ENCODE results near the gene DPP10. TPM values are rescaled to one million over a fixed set of nuclear protein-coding genes. Genes with fewer than 3 reads are reported as not detected.

The DPP10 gene
- total RNA-seq, 1 donor from 2014 or later = 73.0 TPM

DNA sequence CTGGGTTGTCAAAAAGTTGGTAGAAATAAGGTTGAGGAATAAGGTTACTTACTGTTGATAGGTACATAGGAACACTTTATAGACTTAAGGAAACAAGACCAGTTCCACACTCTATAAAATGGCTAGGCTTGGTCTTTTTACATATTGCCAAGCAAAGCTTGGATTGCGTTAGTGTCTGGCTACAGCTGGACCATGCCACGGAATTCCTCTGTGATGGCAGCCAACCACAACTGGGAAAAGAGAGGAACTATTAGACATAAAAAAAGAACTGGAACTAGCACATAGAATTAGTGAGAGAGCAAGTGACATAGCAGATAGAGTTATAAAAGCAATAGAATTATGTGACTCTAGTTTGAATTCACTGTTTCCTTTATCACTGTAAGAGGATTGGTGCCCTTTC is 17.7 kb upstream of the DPP10 start:
- TF ChIP-seq, protein P1, sequence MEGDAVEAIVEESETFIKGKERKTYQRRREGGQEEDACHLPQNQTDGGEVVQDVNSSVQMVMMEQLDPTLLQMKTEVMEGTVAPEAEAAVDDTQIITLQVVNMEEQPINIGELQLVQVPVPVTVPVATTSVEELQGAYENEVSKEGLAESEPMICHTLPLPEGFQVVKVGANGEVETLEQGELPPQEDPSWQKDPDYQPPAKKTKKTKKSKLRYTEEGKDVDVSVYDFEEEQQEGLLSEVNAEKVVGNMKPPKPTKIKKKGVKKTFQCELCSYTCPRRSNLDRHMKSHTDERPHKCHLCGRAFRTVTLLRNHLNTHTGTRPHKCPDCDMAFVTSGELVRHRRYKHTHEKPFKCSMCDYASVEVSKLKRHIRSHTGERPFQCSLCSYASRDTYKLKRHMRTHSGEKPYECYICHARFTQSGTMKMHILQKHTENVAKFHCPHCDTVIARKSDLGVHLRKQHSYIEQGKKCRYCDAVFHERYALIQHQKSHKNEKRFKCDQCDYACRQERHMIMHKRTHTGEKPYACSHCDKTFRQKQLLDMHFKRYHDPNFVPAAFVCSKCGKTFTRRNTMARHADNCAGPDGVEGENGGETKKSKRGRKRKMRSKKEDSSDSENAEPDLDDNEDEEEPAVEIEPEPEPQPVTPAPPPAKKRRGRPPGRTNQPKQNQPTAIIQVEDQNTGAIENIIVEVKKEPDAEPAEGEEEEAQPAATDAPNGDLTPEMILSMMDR (IDR thresholded peaks at IDR 0.05; ENCODE audit: unreplicated experiment) = no peak
- Mint-ChIP-seq H3K4me3 (no peak overlapping the region), H3K27me3 (ENCODE audit: low read depth) (peaks cover 4% of the 10 kb centered on the region), H3K36me3 (no peaks in the 10 kb centered on the region), H3K9me3 (peaks cover 4% of the 10 kb centered on the region), H3K27ac (no peak overlapping the region), H3K4me1 (peaks cover 8% of the 10 kb centered on the region)
- no peak for DNase-seq (ENCODE audit: low spot score in 2 of 2, unreplicated experiment in 2 of 2)

DNA sequence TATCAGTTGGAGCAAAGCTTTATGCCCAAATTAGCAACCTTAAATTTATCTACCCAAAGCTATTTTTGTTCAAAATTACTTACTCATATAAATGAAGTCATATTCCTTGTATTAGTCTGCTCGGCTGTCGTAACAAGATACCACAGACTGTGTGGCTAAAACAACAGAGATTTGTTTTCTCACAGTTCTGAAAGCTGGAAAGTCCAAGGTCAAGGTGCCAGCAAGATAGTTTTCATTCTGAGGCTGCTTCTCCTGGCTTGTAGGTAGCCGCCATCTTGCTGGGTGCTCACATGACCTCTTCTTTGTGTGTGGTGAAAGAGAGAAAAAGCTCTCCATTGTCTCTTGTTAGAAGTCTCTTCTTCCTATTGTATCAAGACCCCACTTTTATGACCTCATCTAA is 15.7 kb upstream of the DPP10 start:
- H3K4me3 Mint-ChIP-seq = no peak overlapping the region
- DNase-seq (ENCODE audit: low spot score in 2 of 2, unreplicated experiment in 2 of 2) = no peak

DNA sequence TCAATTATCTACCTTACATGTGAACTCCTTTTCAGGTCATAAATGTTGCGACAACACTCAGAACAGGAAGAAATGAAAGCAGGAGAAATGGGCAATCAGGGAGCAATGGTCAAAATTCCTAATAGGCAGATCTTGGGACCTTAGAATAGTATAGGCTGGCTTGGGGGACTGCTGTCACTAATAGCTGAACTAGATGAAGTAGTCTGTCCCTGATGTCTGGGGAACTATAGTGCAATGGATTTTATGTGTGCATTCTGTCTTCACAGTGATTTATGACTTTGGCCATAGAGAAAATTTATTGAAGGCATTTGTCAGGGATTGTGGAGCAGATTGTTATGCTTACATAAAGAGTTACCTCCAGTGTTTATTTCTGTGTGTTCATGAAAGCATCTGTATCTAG is 6.1 kb upstream of the DPP10 start:
- DNase-seq (ENCODE audit: low spot score in 2 of 2, unreplicated experiment in 2 of 2) = no peak
- no peak overlapping the region for H3K4me3 Mint-ChIP-seq
- no peaks in the 10 kb centered on the region for H3K4me1 Mint-ChIP-seq
- H3K36me3 Mint-ChIP-seq = no peaks in the 10 kb centered on the region
- H3K27ac Mint-ChIP-seq = no peak overlapping the region
- no peaks in the 10 kb centered on the region for H3K9me3 Mint-ChIP-seq
- TF ChIP-seq, protein P1 (IDR thresholded peaks at IDR 0.05; ENCODE audit: unreplicated experiment) = no peak
- H3K27me3 Mint-ChIP-seq (ENCODE audit: low read depth) = peaks cover 6% of the 10 kb centered on the region

More for the DNA sequence above, 15.7 kb upstream of the DPP10 start:
- H3K36me3 Mint-ChIP-seq = no peaks in the 10 kb centered on the region
- H3K27ac Mint-ChIP-seq = no peak overlapping the region
- H3K4me1 Mint-ChIP-seq = peaks cover 8% of the 10 kb centered on the region
- H3K27me3 Mint-ChIP-seq (ENCODE audit: low read depth) = peaks cover 2% of the 10 kb centered on the region
- peaks cover 4% of the 10 kb centered on the region for H3K9me3 Mint-ChIP-seq
- TF ChIP-seq, protein P1 (IDR thresholded peaks at IDR 0.05; ENCODE audit: unreplicated experiment) = no peak

DNA sequence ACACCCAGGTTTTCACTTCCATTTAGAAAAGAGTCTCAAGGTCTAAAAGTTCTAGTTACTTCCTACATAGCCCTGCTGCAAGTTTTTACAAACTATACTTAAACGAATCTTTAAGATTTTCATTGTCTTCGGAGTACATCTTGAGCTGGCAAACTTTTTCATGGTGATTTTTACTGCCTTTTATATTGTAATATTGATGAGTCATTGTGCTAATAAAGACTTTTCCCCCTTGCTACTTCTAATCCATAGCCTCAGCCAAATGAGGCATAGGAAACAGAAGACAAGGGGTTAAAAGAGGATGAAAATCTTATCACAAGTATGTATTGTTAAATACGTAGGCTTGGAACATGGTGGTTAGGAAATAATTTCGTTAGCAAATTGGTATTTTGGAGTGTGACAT is 4.1 kb downstream of the DPP10 start:
- no peak overlapping the region for H3K4me3 Mint-ChIP-seq

DNA sequence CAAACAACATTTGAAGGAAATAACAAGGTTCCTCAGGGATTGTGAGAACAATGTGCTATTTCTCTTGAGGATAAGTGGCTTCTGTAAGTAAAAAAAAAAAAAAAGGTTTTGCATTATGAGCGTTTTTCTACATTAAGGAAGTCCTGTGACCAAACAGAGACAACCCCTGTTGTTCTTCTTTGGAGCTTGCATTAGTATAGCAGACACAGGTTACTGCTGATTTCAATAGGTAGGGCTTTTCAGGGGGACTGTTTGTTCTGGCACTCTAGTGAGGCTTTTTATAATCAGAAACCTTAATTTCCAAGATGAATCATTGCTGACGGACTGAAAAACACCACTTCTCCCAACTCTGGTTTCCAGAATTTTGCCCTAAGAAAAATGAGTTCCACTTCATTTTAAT is 8.2 kb downstream of the DPP10 start:
- DNase-seq (ENCODE audit: low spot score in 2 of 2, unreplicated experiment in 2 of 2) = no peak
- Mint-ChIP-seq H3K27me3 (ENCODE audit: low read depth) (peaks cover 11% of the 10 kb centered on the region), H3K4me3 (no peak overlapping the region), H3K36me3 (no peaks in the 10 kb centered on the region), H3K9me3 (peaks cover 4% of the 10 kb centered on the region), H3K4me1 (no peaks in the 10 kb centered on the region), H3K27ac (no peak overlapping the region)
- TF ChIP-seq, protein P1 (IDR thresholded peaks at IDR 0.05; ENCODE audit: unreplicated experiment) = no peak

More for the DNA sequence above, 4.1 kb downstream of the DPP10 start:
- Mint-ChIP-seq H3K36me3 (no peaks in the 10 kb centered on the region), H3K4me1 (no peaks in the 10 kb centered on the region), H3K27me3 (ENCODE audit: low read depth) (peaks cover 11% of the 10 kb centered on the region), H3K27ac (no peak overlapping the region), H3K9me3 (no peaks in the 10 kb centered on the region)
- TF ChIP-seq, protein P1 (IDR thresholded peaks at IDR 0.05; ENCODE audit: unreplicated experiment) = no peak
- no peak for DNase-seq (ENCODE audit: low spot score in 2 of 2, unreplicated experiment in 2 of 2)

DNA sequence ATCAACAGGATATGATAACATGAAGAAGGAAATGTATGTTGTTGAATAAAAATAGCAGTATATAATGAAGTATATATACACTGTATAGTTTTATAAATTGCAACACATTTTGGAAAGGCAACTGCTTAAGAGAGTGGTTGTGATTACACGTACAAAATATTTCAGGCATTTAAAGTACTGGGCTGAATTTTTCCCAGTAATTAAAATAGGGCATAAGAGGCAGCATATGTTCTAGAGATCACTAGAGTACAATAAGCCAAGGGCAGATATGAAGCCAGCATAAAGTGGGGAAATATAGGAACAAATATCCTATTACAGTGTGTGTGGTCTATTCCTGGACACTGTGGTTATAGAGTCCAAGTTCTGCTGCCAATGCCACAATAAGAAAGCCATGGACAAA is 14.1 kb downstream of the DPP10 start:
- H3K27ac Mint-ChIP-seq = no peak overlapping the region
- no peaks in the 10 kb centered on the region for H3K36me3 Mint-ChIP-seq
- H3K9me3 Mint-ChIP-seq = peaks cover 4% of the 10 kb centered on the region
- H3K4me1 Mint-ChIP-seq = no peaks in the 10 kb centered on the region
- no peak overlapping the region for H3K4me3 Mint-ChIP-seq
- H3K27me3 Mint-ChIP-seq (ENCODE audit: low read depth) = peaks cover 16% of the 10 kb centered on the region
- TF ChIP-seq, protein P1 (IDR thresholded peaks at IDR 0.05; ENCODE audit: unreplicated experiment) = no peak
- DNase-seq (ENCODE audit: low spot score in 2 of 2, unreplicated experiment in 2 of 2) = no peak
